ENCODE measurements around the gene SETD1B. TPM values are rescaled to one million over a fixed set of nuclear protein-coding genes. Genes with fewer than 3 reads are reported as not detected.
A peak's percentile ranks its signal among the peaks of the same experiment; 100 is the strongest.

SETD1B gene
- total and polyA plus RNA-seq, 4 donors = 4.4 to 33.4 (median 31.4) TPM

GRCh38 chr12:121767525-121768016 is 36.2 kb upstream of the SETD1B start:
- H3K27ac ChIP-seq (ENCODE audit: low read depth in 1 of 2, low read length in 2 of 2) = peak overlapping the region in 1 of 2 donors; percentile 49
- peak; percentile 78 to 87 for DNase-seq
- WGBS, 2 donors = 2 to 5% methylated on average over 10 of the region's 10 CpGs
- no peaks in the 10 kb centered on the region for H3K27me3 ChIP-seq (ENCODE audit: control insufficient read depth in 1 of 2, insufficient read depth in 2 of 2, low read length in 1 of 2)
- H3K4me1 ChIP-seq (ENCODE audit: control insufficient read depth in 1 of 2, insufficient read depth in 2 of 2, low read length in 2 of 2) = peaks cover 0 to 2% of the 10 kb centered on the region in 2 donors
- intact Hi-C loops (cut with DNase I) = loop anchor here in 1 of 2 donors (5.0 kb wide), 1 partner anchor 55 kb away; the partner anchor contains the start of gene TMEM120B
- no peaks in the 10 kb centered on the region for H3K36me3 ChIP-seq (ENCODE audit: control insufficient read depth in 1 of 2, insufficient read depth in 2 of 2, low read length in 1 of 2)
- peak; percentile 87 for ATAC-seq (ENCODE audit: low FRiP score)
- no peak overlapping the region for H3K4me3 ChIP-seq (ENCODE audit: low read length in 2 of 2)
- no peaks in the 10 kb centered on the region for H3K9me3 ChIP-seq (ENCODE audit: control insufficient read depth, low read length)

- intact Hi-C loops (cut with DNase I) = loop anchor here in 1 of 2 donors (5.0 kb wide), 1 partner anchor 57 kb away; the partner anchor contains the start of gene TMEM120B
- no peak overlapping the region for H3K27ac ChIP-seq (ENCODE audit: low read depth in 1 of 2, low read length in 2 of 2)
- DNase-seq (no peak), ATAC-seq (ENCODE audit: low FRiP score) (no peak)
- H3K4me1 ChIP-seq (ENCODE audit: control insufficient read depth in 1 of 2, insufficient read depth in 2 of 2, low read length in 2 of 2) = peaks cover 0 to 2% of the 10 kb centered on the region in 2 donors
- H3K4me3 ChIP-seq (ENCODE audit: low read length in 2 of 2) = no peak overlapping the region
- no peaks in the 10 kb centered on the region for H3K27me3 ChIP-seq (ENCODE audit: control insufficient read depth in 1 of 2, insufficient read depth in 2 of 2, low read length in 1 of 2)
- no peaks in the 10 kb centered on the region for H3K9me3 ChIP-seq (ENCODE audit: control insufficient read depth, low read length)
- WGBS, 2 donors = 79 to 89% methylated on average over 9 of the region's 9 CpGs
- no peaks in the 10 kb centered on the region for H3K36me3 ChIP-seq (ENCODE audit: control insufficient read depth in 1 of 2, insufficient read depth in 2 of 2, low read length in 1 of 2)
Measured at GRCh38 chr12:121769297-121769830, 34.4 kb upstream of the SETD1B start.

- Histone ChIP-seq H3K4me3 (ENCODE audit: low read length in 2 of 2) (no peak overlapping the region), H3K36me3 (ENCODE audit: control insufficient read depth in 1 of 2, insufficient read depth in 2 of 2, low read length in 1 of 2) (no peaks in the 10 kb centered on the region), H3K9me3 (ENCODE audit: control insufficient read depth, low read length) (no peaks in the 10 kb centered on the region), H3K4me1 (ENCODE audit: control insufficient read depth in 1 of 2, insufficient read depth in 2 of 2, low read length in 2 of 2) (peaks cover 0 to 2% of the 10 kb centered on the region in 2 donors), H3K27me3 (ENCODE audit: control insufficient read depth in 1 of 2, insufficient read depth in 2 of 2, low read length in 1 of 2) (no peaks in the 10 kb centered on the region), H3K27ac (ENCODE audit: low read depth in 1 of 2, low read length in 2 of 2) (no peak overlapping the region)
- no peak for DNase-seq
- WGBS, 2 donors = 90 to 91% methylated on average over 11 of the region's 11 CpGs
- intact Hi-C loops (cut with DNase I) = loop anchor here in 1 of 2 donors (5.0 kb wide), 1 partner anchor 58 kb away; the partner anchor contains the start of gene TMEM120B
- ATAC-seq (ENCODE audit: low FRiP score) = no peak
Measured at GRCh38 chr12:121769831-121770301, 33.9 kb upstream of the SETD1B start.

- intact Hi-C loops (cut with DNase I) = no loop called here
- no peak overlapping the region for H3K27ac ChIP-seq (ENCODE audit: low read depth in 1 of 2, low read length in 2 of 2)
- no peak overlapping the region for H3K4me3 ChIP-seq (ENCODE audit: low read length in 2 of 2)
- H3K9me3 ChIP-seq (ENCODE audit: control insufficient read depth, low read length) = no peaks in the 10 kb centered on the region
- DNase-seq (no peak), ATAC-seq (ENCODE audit: low FRiP score) (no peak)
- H3K4me1 ChIP-seq (ENCODE audit: control insufficient read depth in 1 of 2, insufficient read depth in 2 of 2, low read length in 2 of 2) = peaks cover 0 to 2% of the 10 kb centered on the region in 2 donors
- 87 to 91% methylated on average over 9 of the region's 9 CpGs for whole genome bisulfite sequencing, 2 donors
- H3K36me3 ChIP-seq (ENCODE audit: control insufficient read depth in 1 of 2, insufficient read depth in 2 of 2, low read length in 1 of 2) = no peaks in the 10 kb centered on the region
- no peaks in the 10 kb centered on the region for H3K27me3 ChIP-seq (ENCODE audit: control insufficient read depth in 1 of 2, insufficient read depth in 2 of 2, low read length in 1 of 2)
Measured at GRCh38 chr12:121770388-121770787, 33.4 kb upstream of the SETD1B start.

- intact Hi-C loops (cut with DNase I) = no loop called here
- Histone ChIP-seq H3K36me3 (ENCODE audit: control insufficient read depth in 1 of 2, insufficient read depth in 2 of 2, low read length in 1 of 2) (no peaks in the 10 kb centered on the region), H3K4me3 (ENCODE audit: low read length in 2 of 2) (no peak overlapping the region), H3K27ac (ENCODE audit: low read depth in 1 of 2, low read length in 2 of 2) (no peak overlapping the region), H3K4me1 (ENCODE audit: control insufficient read depth in 1 of 2, insufficient read depth in 2 of 2, low read length in 2 of 2) (peaks cover 0 to 2% of the 10 kb centered on the region in 2 donors), H3K9me3 (ENCODE audit: control insufficient read depth, low read length) (no peaks in the 10 kb centered on the region), H3K27me3 (ENCODE audit: control insufficient read depth in 1 of 2, insufficient read depth in 2 of 2, low read length in 1 of 2) (no peaks in the 10 kb centered on the region)
- 92 to 93% methylated on average over 25 of the region's 25 CpGs for WGBS, 2 donors
- ATAC-seq (ENCODE audit: low FRiP score) (no peak), DNase-seq (no peak)
Measured at GRCh38 chr12:121770813-121771625, 32.8 kb upstream of the SETD1B start.

- no peaks in the 10 kb centered on the region for H3K9me3 ChIP-seq (ENCODE audit: control insufficient read depth, low read length)
- H3K4me3 ChIP-seq (ENCODE audit: low read length in 2 of 2) = no peak overlapping the region
- no peaks in the 10 kb centered on the region for H3K27me3 ChIP-seq (ENCODE audit: control insufficient read depth in 1 of 2, insufficient read depth in 2 of 2, low read length in 1 of 2)
- intact Hi-C loops (cut with DNase I) = loop anchor here (1.0 to 2.0 kb wide), 3 partner anchors 22 to 76 kb away; no protein-coding TSS in a partner anchor
- 16 to 17% methylated on average over 14 of the region's 14 CpGs for WGBS, 2 donors
- H3K27ac ChIP-seq (ENCODE audit: low read depth in 1 of 2, low read length in 2 of 2) = no peak overlapping the region
- H3K36me3 ChIP-seq (ENCODE audit: control insufficient read depth in 1 of 2, insufficient read depth in 2 of 2, low read length in 1 of 2) = no peaks in the 10 kb centered on the region
- DNase-seq = peak; percentile 79 to 90
- no peaks in the 10 kb centered on the region for H3K4me1 ChIP-seq (ENCODE audit: control insufficient read depth in 1 of 2, insufficient read depth in 2 of 2, low read length in 2 of 2)
- peak; percentile 73 for ATAC-seq (ENCODE audit: low FRiP score)
Measured at GRCh38 chr12:121773011-121773777, 30.6 kb upstream of the SETD1B start.

GRCh38 chr12:121774968-121775474 is 28.8 kb upstream of the SETD1B start:
- 80 to 84% methylated on average over 13 to 14 of the region's 14 CpGs for WGBS, 2 donors
- H3K27ac ChIP-seq (ENCODE audit: low read depth in 1 of 2, low read length in 2 of 2) = no peak overlapping the region
- intact Hi-C loops (cut with DNase I) = loop anchor here (5.0 kb wide), 1 partner anchor 37 kb away; no protein-coding TSS in a partner anchor
- H3K27me3 ChIP-seq (ENCODE audit: control insufficient read depth in 1 of 2, insufficient read depth in 2 of 2, low read length in 1 of 2) = no peaks in the 10 kb centered on the region
- no peaks in the 10 kb centered on the region for H3K4me1 ChIP-seq (ENCODE audit: control insufficient read depth in 1 of 2, insufficient read depth in 2 of 2, low read length in 2 of 2)
- ATAC-seq (ENCODE audit: low FRiP score) (no peak), DNase-seq (no peak)
- H3K9me3 ChIP-seq (ENCODE audit: control insufficient read depth, low read length) = no peaks in the 10 kb centered on the region
- H3K36me3 ChIP-seq (ENCODE audit: control insufficient read depth in 1 of 2, insufficient read depth in 2 of 2, low read length in 1 of 2) = no peaks in the 10 kb centered on the region
- no peak overlapping the region for H3K4me3 ChIP-seq (ENCODE audit: low read length in 2 of 2)

- Histone ChIP-seq H3K4me1 (ENCODE audit: control insufficient read depth in 1 of 2, insufficient read depth in 2 of 2, low read length in 2 of 2) (no peaks in the 10 kb centered on the region), H3K27ac (ENCODE audit: low read depth in 1 of 2, low read length in 2 of 2) (no peak overlapping the region), H3K9me3 (ENCODE audit: control insufficient read depth, low read length) (no peaks in the 10 kb centered on the region), H3K4me3 (ENCODE audit: low read length in 2 of 2) (no peak overlapping the region), H3K36me3 (ENCODE audit: control insufficient read depth in 1 of 2, insufficient read depth in 2 of 2, low read length in 1 of 2) (no peaks in the 10 kb centered on the region), H3K27me3 (ENCODE audit: control insufficient read depth in 1 of 2, insufficient read depth in 2 of 2, low read length in 1 of 2) (no peaks in the 10 kb centered on the region)
- ATAC-seq (ENCODE audit: low FRiP score) (no peak), DNase-seq (no peak)
- intact Hi-C loops (cut with DNase I) = loop anchor here (5.0 kb wide), 1 partner anchor 37 kb away; no protein-coding TSS in a partner anchor
- 84 to 87% methylated on average over 14 to 16 of the region's 16 CpGs for WGBS, 2 donors
Measured at GRCh38 chr12:121775501-121775900, 28.3 kb upstream of the SETD1B start.
